Tibial artery (tissue), 4 donors: ENCODE data around the gene SOD3.

Source experiments
- DNase-seq, 2 donors: peaks; one replicate each; pipeline ENCODE4 v3.0.0-alpha.2; 2019
- H3K27ac ChIP-seq, 2 donors: fragments of 200-600 bp; sonication (generic) in 1 of 2; 1 replicate in 1 of 2; 2 replicates in 1 of 2; pipeline ENCODE4 v1.5.1; 2018 to 2019; ENCODE audit warnings: mild to moderate bottlenecking in 1 of 2
- H3K27me3 ChIP-seq, 2 donors: fragments of 200-600 bp; sonication (generic) in 1 of 2; one replicate each; pipeline versions ENCODE4 v1.5.1 to v1.6.0; 2016 to 2019
- H3K36me3 ChIP-seq, 3 donors: fragments of 200-600 bp; sonication (generic) in 2 of 3; one replicate each; pipeline ENCODE4 v1.5.1; 2016 to 2019; ENCODE audit warnings: mild to moderate bottlenecking in 2 of 3
- H3K4me1 ChIP-seq, 4 donors: fragments of 200-600 bp; sonication (generic) in 2 of 4; 1 replicate in 3 of 4; 2 replicates in 1 of 4; pipeline ENCODE4 v1.5.1; 2016 to 2019
- H3K4me3 ChIP-seq, 2 donors: fragments of 200-600 bp; sonication (generic) in 1 of 2; 1 replicate in 1 of 2; 2 replicates in 1 of 2; pipeline ENCODE4 v1.5.1; 2018 to 2019; ENCODE audit warnings: mild to moderate bottlenecking in 2 of 2
- H3K9me3 ChIP-seq, 3 donors: fragments of 200-600 bp; sonication (generic) in 1 of 3; one replicate each; pipeline ENCODE4 v1.5.1; 2016 to 2019
- intact Hi-C: fragments of 100-400 bp; cut with DNase I; formaldehyde crosslinking; loops from one replicate; pipeline ENCODE4 v1.15.0; 2023; ENCODE audit warnings: low total_unique reads
- TF ChIP-seq, protein P1 (sequence below), 2 experiments: fragments of 200-600 bp in 1 of 2; fragments of 450-650 bp in 1 of 2; IDR thresholded peaks; one replicate each; pipeline ENCODE4 v1.5.1; 2017 to 2019; ENCODE audit warnings: antibody characterized with exemption in 2 of 2, mild to moderate bottlenecking in 1 of 2, moderate library complexity in 1 of 2

Gene SOD3

DNA sequence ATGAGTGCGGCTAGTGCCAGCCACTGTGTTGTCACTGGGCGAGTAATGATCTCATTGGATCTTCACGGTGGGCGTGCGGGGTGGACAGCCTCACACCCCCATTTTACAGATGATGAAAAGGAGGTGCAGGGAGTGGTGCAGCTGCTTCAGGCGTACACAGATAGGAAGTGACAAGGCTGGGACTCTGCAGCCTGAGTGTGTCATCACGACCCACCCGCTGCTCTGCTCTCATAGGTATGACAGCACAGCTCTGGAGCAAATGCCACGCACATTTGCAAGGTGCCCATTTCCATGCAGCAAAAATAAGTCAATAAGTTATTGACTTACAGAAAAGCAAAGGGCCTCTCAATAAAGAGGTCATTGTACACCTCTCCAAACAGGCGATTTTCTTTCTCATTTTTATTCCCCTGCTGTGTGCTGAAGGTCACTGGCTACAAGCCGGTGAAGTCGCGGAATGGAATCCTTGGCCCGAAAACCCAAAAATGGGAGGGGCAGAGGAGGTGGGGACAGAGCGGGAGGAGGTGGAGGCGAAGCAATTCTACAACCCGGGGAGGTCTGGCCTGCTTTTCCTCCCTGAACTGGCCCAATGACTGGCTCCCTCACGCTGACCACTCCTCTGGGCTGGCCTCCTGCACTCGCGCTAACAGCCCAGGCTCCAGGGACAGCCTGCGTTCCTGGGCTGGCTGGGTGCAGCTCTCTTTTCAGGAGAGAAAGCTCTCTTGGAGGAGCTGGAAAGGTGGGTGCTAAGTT, at the start of gene SOD3:
TSS of gene SOD3 (plus strand) at position 658 of the 750 bp plus-strand sequence. CDS start 3,949 bp downstream, outside the sequence.
- Histone ChIP-seq H3K9me3 (no peaks in the 10 kb centered on the region), H3K27me3 (no peaks in the 10 kb centered on the region), H3K27ac (peak within 1 kb of the TSS; percentile 93 to 96), H3K4me3 (peak within 1 kb of the TSS; percentile 47 to 58), H3K36me3 (no peaks in the 10 kb centered on the region), H3K4me1 (peaks cover 0 to 45% (median 19%) of the 10 kb centered on the region in 4 donors)
- TF ChIP-seq, protein P1, sequence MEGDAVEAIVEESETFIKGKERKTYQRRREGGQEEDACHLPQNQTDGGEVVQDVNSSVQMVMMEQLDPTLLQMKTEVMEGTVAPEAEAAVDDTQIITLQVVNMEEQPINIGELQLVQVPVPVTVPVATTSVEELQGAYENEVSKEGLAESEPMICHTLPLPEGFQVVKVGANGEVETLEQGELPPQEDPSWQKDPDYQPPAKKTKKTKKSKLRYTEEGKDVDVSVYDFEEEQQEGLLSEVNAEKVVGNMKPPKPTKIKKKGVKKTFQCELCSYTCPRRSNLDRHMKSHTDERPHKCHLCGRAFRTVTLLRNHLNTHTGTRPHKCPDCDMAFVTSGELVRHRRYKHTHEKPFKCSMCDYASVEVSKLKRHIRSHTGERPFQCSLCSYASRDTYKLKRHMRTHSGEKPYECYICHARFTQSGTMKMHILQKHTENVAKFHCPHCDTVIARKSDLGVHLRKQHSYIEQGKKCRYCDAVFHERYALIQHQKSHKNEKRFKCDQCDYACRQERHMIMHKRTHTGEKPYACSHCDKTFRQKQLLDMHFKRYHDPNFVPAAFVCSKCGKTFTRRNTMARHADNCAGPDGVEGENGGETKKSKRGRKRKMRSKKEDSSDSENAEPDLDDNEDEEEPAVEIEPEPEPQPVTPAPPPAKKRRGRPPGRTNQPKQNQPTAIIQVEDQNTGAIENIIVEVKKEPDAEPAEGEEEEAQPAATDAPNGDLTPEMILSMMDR (IDR thresholded peaks at IDR 0.05), result no peak
- intact Hi-C loops, result loop anchor here (5.0 to 10.0 kb wide), 5 partner anchors 57 to 370 kb away; partner anchors contain the start of genes DHX15, LGI2 and SEPSECS
- peak; percentile 88 to 96 for DNase-seq

DNA sequence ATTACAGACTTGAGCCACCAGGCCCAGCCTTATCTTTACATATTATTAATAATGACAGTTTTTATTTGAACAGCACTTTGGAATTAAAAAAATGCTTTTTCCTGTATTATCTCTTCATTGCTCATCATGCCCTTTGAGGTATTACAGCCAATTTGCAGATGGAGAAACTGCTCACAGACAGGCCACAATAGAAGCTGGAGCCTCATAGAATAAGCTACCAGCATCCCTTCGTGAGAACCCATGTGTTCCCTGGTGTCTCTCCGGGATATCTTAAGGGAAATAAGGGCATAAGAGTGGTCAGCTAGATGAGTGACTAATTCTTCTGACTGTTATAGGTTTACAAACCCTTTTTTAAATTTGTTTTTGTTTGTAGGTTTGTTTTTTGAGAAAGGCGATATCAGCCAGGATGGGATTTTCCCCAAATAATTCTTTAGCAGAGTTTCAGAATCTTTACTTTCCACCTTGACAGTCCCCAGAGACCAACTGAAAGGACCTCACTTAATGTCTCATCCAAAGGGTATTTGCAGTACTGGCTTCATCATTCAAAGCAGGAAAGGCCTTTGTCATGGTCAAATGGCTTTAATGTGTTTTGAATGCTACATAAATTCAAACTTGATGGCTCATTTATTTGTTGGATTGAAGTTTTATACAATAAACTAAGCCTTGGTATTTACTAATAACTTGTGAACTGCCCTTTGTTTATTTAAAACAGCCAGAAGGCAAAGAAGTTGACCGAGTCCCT, 48.0 kb upstream of the SOD3 start:
- H3K9me3 ChIP-seq, result no peaks in the 10 kb centered on the region
- no peak for DNase-seq
- H3K27ac ChIP-seq, result no peak overlapping the region
- no peaks in the 10 kb centered on the region for H3K36me3 ChIP-seq
- intact Hi-C loops, result no loop called here
- no peaks in the 10 kb centered on the region for H3K4me1 ChIP-seq
- no peaks in the 10 kb centered on the region for H3K27me3 ChIP-seq
- TF ChIP-seq, protein P1 (IDR thresholded peaks at IDR 0.05), result no peak
- H3K4me3 ChIP-seq, result no peak overlapping the region

- intact Hi-C loops, result no loop called here
- Histone ChIP-seq H3K27ac (no peak overlapping the region), H3K27me3 (no peaks in the 10 kb centered on the region)
Observed at GRCh38 chr4:24748023-24748422, 47.4 kb upstream of the SOD3 start.

DNA sequence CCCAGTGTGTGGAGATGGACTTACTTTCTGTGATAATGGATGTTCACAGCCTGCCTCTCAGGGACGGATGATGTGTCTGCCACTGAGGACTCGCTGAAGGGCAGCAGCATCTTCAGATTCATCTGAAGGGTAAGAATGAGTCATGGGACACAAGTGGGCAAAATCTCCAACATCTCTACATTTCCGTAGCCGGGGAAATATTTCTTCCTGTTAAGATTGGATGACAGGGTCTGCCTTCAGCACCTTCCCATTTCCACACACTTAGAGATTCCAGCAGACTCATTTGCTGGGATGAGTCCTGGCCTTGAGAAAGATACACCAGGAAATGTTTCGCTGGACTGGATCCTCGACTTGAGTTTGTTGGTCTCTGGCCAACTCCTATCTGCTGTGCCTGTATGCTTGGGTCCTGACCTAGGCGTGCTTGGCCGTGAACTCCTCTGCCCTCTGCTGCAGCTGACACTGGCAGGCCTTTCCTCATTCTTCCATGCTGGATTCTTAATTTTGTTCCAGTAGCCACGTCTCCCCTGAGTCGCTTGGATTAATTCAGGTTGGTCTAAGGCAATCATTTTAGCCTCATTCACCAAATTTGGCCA, 46.5 kb upstream of the SOD3 start:
- H3K9me3 ChIP-seq, result no peaks in the 10 kb centered on the region
- no peak overlapping the region for H3K27ac ChIP-seq
- H3K27me3 ChIP-seq, result no peaks in the 10 kb centered on the region
- no peaks in the 10 kb centered on the region for H3K4me1 ChIP-seq
- TF ChIP-seq, protein P1 (IDR thresholded peaks at IDR 0.05), result no peak
- no peak overlapping the region for H3K4me3 ChIP-seq
- intact Hi-C loops, result no loop called here
- DNase-seq, result no peak
- no peaks in the 10 kb centered on the region for H3K36me3 ChIP-seq

More at GRCh38 chr4:24748023-24748422, 47.4 kb upstream of the SOD3 start:
- H3K4me3 ChIP-seq, result no peak overlapping the region
- no peak for DNase-seq
- no peaks in the 10 kb centered on the region for H3K9me3 ChIP-seq
- no peaks in the 10 kb centered on the region for H3K36me3 ChIP-seq
- H3K4me1 ChIP-seq, result no peaks in the 10 kb centered on the region
- TF ChIP-seq, protein P1 (IDR thresholded peaks at IDR 0.05), result no peak

GRCh38 chr4:24750106-24750505, 45.3 kb upstream of the SOD3 start:
- intact Hi-C loops, result no loop called here
- H3K36me3 ChIP-seq, result no peaks in the 10 kb centered on the region
- no peaks in the 10 kb centered on the region for H3K4me1 ChIP-seq
- no peaks in the 10 kb centered on the region for H3K9me3 ChIP-seq
- no peak for DNase-seq
- no peak overlapping the region for H3K4me3 ChIP-seq
- H3K27ac ChIP-seq, result no peak overlapping the region
- no peaks in the 10 kb centered on the region for H3K27me3 ChIP-seq
- TF ChIP-seq, protein P1 (IDR thresholded peaks at IDR 0.05), result no peak
